Measurements from ENCODE around the gene SPTBN2. TPM values are rescaled to one million over a fixed set of nuclear protein-coding genes. Genes with fewer than 3 reads are reported as not detected.
"Not testable (repeated sequence)": the region's sequence is repeated elsewhere in the genome, so short reads cannot be mapped to it uniquely, and the experiment has no call there.

SPTBN2 gene
- total RNA-seq, 1 experiment from 2014 or later, result 28.5 TPM

DNA sequence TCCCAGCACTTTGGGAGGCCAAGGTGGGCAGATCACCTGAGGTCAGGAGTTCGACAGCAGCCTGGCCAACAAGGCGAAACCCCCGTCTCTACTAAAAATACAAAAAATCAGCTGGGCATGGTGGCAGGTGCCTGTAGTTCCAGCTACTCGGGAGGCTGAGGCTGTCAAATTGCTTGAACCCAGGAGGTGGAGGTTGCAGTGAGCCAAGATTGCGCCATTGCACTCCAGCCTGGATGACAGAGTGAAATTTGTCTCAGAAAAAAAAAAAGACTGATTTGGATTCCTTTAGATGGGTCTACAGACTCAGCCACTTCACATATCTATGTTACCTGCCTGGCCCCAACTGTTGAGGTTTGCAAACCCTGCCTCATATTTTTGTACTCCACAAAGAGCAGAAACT lies 4.8 kb downstream of the SPTBN2 start:
- DNase-seq (ENCODE audit: low read depth), result not testable (repeated sequence)

DNA sequence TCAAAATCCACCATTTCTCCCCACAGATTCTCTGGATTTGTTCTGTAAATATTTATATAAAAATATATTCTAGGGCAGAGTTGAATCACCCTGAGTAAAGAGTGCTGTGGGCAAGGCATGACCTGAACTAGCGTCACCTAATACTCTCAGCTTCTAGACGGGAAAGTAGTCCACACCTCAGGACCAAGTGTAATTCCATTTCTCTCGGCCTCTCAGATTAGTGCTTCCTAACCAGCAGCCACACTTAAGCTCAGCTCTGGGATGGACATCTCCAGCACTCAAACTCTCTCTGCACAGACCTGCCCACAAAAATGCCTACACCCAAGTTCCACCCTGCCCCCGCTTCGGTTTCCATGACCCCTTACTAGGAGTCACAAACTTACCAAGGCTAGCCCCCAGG lies 5.3 kb downstream of the SPTBN2 start:
- DNase-seq (ENCODE audit: low read depth), result no peak

DNA sequence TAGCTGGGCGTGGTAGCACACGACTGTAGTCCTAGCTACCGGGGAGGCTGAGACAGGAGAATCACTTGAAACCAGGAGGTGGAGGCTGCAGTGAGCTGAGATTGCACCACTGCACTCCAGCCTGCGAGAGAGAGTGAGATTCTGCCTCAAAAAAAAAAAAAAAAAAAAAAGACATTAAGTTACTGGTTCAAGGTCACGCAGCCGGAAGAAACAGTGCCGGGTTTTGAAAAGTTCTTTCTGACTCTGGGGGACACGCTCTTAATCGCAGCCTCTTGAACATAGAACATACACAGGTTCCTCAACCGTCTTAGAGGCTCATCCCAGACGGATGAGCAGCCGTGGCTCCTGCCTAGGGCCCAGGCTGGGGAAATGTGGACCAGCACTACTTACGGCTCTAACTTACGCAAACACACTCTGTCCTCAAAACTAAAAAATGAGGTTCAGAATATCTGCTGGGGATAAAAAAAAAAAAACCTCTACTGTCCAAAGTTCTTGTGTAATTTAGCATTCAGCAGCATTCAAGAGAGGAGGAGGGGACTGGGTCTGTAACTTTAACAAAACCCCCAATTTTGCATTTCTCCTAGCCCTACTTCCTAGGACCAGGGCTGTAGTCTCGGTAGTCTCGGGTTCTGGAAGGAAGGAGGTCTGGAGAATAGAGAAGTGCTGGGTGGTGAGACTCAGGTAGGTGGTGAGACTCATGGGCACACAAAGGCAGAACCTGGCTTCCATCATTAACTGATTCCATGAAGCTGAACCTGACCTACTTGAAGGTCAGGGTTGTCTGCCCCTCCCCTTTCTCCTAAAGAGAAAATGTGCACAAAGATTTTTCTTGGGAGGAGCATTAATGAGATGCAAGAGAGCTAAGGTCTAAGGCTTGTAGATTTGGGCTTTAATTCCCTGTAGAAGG lies 6.0 kb downstream of the SPTBN2 start:
- no peak for DNase-seq (ENCODE audit: low read depth)

DNA sequence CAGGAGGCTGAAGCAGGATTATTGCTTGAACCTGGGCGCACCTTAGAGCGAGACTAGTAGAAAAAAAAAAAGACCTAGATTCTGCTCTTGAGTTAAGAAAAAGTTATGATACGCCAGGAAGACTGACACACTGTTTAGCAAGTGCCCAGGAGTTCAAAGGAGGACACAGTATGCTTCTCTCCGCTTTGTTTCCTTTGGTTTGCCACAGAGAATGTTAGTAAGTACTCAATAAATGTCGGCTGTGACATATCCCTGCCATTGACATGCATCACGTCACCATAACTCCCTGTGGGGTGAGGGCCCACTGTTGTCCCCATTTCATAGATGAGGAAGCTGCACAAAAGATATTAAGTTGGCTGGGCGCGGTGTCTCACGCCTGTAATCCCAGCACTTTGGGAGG lies 7.1 kb downstream of the SPTBN2 start:
- DNase-seq (ENCODE audit: low read depth), result no peak

DNA sequence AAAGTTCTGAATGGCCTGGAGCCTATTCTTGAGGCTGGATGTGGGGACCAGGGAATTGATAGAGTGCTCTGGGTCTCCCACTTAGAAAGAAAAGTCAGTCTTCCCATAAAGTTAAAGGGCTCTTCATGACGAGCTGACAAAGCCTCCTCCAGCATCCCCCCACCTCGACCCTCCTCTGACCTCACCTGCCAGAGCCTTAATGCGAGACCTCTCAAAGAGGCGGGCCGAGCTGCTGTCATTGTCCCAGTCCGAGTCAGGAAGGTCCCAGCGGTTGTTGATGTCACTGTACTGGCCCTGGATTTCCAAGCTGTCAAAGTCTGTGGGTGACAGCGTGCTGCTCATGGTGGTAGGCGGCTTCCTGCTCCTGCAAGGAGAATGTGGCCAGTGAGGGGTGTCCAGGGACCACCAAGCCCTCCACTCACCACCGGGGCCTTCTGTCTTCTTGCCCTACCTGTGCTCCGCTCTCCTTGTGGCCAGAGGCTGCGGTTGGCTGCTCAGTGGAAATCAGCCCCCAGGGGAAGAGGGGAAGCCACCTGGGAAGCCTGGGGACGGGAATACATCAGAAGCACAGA lies 8.0 kb downstream of the SPTBN2 start:
- DNase-seq (ENCODE audit: low read depth), result no peak

DNA sequence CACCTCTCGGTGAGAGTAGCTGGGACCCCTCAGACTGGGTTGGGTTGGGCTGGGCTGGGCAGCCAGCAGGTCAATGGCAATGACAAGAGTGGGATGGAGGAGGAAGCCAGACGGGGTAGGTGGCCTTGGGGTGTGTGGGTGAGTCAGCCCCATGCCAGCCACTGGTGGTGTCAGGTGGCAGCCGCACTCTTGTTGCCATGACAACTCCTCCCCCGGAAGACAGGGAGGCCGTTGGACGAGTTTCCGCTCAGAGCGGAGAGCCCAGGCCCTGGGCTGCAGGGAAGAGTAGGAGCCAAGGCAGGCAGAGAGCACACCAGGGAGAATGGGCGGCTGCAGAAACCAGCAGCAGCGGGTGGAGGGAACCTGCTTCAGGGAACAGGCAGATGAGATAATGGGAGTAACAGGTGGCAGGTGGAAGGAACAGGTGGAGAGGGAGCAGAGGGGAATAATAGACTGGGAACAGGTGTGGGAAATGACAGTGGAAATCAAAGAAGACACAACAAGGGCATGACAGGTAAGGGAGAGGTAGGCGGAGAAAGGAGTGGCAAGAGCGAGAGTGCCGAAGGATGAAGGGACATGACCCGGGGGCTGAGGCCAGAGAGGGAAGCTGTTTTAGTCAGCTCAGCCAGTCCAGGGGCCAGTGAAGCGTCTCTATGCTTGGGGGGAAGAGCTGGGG lies 8.7 kb downstream of the SPTBN2 start:
- DNase-seq (ENCODE audit: low read depth), result peak; percentile 97

DNA sequence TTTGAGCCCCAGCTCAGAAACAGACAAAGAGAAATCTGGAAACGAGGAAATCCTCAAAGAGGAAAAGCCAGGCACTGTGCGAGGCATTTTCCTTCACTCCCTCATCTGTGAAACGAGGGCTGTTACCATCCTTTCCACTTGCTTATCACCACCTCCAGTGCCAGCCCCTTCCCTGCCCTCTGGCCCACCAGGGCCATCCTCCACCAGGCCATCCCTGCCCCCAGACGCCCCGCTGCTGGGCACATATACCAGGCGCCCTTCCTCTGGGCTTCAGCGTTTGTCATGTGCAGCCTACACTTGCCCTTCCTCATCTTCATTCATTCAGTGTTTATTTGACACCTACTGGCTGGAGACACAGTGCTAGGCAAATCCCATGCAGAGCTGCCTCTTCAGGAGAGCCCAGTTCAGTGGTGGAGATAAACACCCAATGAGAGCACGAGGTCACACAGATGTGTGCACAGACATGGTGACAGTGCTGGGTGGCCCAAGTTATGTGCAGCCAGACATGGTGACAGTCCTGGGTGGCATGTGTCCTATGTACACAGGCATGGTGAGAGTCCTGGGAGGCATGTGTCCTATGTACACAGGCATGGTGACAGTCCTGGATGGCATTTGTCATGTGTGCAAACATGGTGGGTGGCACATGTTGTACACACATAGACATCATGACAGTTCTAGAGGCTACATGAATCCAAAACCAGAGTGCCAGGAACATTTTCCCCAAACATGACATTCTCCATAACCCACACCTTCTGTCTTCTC lies 9.7 kb downstream of the SPTBN2 start:
- DNase-seq (ENCODE audit: low read depth), result no peak

DNA sequence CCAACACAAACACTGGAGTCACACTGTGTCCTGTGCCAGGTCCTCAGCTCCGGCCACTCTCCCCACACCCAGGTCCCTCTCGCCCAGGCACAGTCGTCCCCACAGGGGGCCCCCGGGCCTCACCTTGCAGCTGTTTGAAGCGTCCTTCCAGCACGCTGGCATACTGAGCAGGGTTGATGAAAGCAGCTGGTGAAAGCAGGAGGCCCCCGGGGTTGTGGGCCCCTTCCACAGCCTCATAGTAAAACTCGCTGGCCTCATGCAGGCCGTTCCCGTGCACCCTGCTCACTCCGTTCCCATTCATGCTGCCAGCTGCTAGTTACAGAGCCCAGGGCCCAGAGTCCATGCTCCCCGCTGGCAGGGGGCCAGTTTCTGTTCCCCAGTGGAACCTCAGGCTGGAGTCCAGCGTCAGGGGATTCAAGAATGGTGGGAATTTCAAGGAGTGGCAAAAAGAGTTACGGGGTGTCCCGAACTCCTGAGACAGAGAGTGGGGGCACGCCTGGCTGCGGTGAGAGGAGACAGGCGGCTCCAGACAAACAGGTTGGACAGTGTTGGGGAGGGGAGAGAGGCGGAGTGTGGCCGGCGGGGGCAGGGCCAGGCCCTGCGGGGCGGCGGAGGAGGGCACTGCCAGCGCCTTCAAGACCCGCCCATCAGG lies 10.6 kb downstream of the SPTBN2 start:
- no peak for DNase-seq (ENCODE audit: low read depth)

DNA sequence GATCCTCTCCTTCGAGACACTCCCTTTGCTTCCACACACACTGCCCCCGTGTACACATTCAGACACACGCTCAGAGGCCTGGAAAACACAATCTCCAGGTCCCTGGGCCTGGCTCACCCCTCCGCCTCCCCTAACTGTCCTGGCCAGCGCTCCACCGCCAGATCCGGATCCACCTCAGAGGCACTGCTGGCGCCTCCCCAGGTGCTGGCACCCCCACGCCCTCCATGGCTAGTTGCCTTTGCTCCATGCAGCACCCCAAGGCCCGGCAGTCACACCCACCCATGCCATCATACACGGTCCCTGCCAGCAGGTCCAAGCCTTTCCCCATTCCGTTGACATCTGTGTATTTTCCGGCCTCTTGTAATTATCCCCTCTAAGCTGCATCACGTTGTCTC lies 11.1 kb downstream of the SPTBN2 start:
- no peak for DNase-seq (ENCODE audit: low read depth)

DNA sequence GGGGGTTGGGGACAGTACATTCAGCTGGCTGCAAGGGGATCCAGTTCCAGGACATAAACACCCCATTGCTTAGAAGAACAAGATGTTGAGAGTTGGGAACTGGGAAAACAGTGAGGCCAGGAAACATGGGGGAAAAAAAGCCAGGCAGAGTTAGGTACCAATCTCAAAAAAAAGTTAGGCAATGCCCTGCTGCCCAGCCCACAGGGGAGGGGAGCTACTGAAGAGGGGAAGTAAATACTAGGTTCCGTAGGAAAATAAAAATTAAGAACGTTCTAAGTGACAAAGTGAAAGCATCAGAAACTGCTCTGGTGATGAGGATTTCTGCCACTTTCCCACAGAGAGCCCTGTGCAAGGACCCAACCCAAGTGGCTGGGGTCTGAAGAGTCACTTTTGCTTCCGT lies 12.0 kb downstream of the SPTBN2 start:
- DNase-seq (ENCODE audit: low read depth), result no peak

DNA sequence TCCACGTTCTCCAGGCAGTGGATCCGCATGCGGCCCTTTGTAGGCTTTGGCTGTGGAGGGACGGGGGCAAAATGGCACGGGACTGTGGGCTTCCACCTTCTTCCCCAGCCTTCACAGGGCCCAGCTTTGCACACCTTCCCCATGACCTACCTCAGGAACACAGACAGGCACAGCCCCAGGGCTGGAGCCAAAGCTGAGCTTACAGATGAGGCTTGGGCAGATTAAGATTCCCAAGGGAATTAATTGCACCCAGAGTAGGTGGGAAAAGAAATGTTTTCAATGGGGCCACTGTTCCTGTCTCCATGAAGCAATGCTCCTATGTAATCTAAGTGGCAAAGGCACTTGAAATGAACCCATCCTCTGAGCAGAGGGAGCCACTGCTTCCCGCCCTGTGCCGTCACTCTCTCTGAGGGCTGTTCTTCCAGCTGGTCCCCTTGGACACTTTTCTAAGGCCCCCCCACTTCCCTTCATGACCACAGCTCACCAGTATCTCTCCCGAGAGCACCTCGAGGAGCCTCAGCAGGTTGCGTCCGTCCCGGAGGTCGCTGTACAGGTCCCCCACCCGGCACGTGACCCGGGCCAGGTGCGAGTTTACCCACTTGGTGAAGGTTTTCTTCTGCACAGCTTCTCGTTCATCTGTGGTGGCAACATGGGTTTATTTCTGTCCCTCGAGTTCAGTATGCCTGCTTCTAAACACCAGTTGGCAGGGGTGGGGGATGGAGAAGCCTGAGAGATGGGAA lies 13.5 kb downstream of the SPTBN2 start:
- DNase-seq (ENCODE audit: low read depth), result no peak

DNA sequence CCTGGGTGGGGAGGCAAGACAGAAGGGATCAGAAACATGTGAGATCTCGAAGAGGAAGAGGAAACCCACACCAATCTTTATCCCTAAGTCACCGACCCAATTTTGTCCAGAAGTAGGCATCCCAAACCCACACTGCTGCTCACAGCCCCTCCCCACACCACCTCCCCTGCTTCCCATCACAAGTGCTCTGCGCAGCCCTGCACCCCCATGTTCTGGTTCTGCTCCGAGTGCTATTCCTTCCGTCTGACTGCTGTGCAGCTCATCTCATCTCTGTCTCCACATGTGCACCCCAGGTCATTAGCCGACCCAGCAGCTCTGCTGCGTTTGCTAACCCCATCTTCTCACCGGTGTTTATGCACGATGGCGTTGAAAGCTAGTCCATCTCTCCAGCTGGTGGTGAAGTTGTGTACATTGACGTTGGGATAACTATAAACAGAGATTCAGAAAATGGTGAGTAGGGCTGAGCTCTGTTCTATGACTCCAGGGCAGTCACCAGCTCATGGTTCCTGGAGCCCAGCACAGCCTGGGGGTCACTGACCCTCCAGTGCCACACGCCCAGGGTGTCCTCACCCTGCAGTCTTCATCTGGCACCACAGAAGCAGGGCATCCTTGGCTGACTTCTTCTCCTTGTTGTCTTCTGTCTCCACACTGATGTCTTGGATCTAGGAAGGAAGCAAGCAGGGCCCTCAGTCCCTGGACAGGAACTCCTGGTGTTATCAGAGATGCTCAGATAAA lies 15.1 kb downstream of the SPTBN2 start:
- DNase-seq (ENCODE audit: low read depth), result no peak

DNA sequence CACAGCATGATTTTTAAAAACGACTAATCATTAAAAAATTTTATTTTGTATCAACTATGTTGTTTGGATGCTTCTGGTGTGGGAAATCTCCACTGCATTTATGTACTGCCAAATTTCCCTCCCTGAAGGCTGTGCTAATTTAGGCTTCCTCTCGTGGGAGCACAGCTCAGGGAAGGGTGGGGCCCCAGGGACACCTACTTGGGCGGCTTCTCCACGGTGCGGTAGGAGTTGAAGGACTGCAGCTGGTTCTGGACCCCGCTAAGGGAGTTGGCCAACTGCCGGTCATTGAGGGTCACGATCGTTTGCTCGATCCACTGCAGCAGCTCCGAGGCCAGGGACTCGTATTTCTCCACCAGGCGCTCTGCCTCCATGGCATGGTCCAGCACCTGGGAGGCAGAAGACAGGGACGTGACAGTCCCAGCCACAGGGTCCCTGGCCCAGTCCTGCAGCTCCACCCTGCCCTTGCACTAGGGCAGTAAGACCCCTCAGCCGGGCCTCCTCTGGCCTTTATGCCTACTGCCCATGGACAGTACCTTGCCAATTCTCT lies 18.6 kb downstream of the SPTBN2 start:
- no peak for DNase-seq (ENCODE audit: low read depth)

DNA sequence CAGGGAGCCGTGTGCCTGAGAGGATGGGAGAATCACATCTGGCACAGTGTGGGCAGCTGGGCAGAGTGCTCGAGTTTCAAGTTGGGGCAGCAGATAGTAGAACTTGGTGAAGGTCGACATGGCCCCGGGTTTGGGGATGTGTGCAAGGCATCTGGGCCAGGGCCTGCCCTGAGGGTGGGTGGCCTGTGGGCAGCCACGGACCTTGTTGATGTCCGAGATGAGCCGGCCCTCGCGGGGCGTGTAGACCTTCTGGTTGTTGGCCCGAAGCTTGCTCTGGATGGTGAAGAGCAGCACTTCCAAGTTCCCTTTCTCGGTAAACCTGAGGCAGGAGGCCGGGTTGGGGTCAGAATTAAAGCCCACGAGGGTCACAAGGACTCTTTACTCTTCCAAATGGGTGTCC lies 20.3 kb downstream of the SPTBN2 start:
- no peak for DNase-seq (ENCODE audit: low read depth)

DNA sequence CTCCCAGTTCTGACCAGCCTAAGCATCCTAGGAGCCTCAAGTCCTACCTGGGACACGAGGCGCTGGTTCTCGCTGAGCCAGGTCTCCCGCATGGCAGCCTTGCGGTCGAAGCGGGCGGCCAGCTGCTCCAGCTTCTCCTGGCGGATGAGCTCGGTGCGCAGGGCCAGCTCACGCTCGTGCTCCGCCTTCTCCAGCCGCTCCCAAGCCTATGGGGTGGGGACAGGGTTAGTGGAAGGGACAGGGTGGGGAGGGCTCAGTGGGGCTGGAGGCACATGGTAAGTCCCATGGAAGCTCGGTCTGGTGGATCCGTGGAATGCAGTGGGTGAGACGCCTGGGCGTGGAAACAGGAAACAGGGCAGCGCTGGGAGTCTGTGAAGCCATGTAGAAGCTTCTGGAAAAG lies 20.9 kb downstream of the SPTBN2 start:
- DNase-seq (ENCODE audit: low read depth), result no peak

DNA sequence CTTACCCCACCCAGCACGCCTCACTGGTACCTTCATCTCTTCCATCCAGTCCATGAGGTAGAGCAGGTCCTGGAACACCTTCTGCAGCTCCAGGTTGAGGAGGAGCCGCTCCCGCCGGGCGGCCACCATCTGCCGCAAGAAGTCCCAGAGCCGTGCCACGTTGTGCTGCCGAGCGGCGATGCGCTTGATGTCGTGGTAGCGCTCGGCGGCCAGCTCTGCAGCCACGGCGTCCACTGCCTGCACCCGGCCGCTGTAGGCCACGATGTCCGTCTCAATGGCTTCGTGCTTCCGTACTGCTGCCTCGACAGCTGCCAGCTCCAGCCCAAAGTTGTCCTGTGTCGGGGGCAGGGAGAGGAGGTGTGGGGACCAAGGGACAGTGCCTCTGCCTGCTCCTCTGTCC lies 21.5 kb downstream of the SPTBN2 start:
- no peak for DNase-seq (ENCODE audit: low read depth)

DNA sequence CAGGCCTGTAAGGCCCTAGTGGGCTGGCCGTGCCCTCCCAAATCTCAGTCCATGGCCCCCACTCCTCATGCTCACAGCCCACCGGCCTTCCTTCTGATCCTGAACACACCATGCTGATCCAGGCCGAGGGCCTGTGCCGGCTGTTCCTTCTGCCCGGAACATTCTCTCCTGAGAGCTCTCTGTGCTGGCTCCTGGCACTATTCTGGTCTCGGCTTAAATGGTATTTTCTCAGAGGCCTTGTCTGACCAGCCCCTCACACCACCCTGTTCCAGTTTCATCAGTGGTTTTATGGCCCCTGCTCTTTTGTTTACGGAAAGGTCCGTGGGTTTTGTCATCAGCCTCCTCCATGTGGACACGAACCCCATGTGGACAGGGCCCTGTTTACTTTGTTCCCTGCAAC lies 22.0 kb downstream of the SPTBN2 start:
- DNase-seq (ENCODE audit: low read depth), result no peak

DNA sequence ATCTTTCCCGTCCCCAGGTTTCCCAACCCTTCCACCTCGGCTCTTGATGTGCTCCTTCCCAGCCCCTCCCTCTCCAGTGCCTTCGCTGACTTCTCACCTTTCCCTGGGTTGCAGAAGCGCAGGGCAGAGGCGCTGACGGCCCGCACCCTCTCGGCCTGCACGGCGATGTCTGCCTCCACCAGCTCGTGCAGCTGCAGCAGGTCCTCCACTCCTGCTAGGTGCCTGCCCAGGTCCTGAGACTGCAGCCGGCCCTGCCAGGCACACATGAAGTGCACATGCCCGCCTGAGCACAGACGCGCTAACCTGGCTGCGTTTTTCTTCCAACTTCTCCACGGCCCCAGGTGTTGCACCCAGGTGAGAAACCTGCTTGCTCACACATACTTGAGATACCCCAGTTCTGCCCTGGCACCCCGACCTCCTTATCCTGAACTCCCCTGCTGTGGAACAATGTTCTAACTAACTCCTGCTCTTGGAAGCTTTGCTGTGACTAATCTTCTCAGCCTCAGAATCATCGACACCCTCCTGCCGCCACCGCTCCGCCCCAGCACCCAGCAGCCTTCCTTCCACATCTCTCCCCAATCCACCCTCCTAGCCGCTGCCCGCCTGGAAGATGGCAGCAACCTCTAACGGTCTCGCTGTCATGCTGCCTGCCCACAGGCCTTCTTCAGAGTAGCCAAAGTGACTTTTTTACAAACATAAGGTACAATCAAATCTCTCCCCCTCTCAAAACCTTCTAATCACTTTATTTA lies 23.3 kb downstream of the SPTBN2 start:
- DNase-seq (ENCODE audit: low read depth), result no peak

DNA sequence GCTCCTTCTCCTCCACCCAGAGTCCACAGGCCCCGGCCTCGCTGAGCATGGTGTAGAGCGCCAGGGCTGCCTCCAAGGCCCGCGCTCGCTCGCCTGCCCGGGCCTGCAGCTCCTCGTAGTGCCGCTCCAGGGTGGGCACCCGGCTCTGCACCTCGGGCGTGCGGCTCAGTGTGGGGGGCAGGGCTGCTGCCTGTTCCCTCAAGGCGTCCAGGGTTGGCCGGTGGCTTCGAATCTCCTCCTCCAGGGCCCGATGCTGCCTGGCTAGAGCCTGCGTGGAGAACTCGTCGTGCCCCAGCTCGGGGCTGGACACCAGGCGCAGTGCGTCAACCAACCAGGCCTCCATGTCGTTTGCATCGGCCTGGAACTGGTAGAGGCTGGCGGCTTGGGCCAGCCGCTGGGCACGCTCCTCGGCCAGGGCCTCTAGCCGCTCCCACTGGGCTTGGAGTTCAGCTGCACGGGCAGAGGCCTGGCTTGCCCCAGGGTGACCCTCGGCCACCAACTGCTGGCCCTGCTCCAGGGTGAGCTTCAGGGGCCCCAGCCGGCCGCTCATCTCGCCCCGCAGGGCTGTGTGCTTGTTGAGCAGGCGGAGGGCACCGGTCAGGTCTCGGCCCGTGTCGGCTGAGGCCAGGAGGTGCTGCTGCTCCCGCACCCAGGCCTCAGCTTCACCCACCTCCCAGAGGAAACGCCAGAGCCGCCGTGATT lies 24.2 kb downstream of the SPTBN2 start:
- no peak for DNase-seq (ENCODE audit: low read depth)

Measured in Daoy (cell line).